Renal pelvis (tissue), 4 donors: Measurements from ENCODE around the gene SMARCA2. TPM values are rescaled to one million over a fixed set of nuclear protein-coding genes. Genes with fewer than 3 reads are reported as not detected.

Experiments used
- DNase-seq: peaks from one replicate; pipeline ENCODE4 v3.0.0-alpha.2; 2013
- polyA plus RNA-seq, 3 donors: library from polyadenylated mRNA; unstranded; fragments of 120-200 nt; gene quantifications; one replicate each; pipeline ENCODE4 v1.2.1, GENCODE V29; 2013; ENCODE audit not compliant: insufficient read length in 3 of 3

Gene SMARCA2
- polyA plus RNA-seq, 3 donors, result 75.9 to 115 (median 106) TPM

DNA sequence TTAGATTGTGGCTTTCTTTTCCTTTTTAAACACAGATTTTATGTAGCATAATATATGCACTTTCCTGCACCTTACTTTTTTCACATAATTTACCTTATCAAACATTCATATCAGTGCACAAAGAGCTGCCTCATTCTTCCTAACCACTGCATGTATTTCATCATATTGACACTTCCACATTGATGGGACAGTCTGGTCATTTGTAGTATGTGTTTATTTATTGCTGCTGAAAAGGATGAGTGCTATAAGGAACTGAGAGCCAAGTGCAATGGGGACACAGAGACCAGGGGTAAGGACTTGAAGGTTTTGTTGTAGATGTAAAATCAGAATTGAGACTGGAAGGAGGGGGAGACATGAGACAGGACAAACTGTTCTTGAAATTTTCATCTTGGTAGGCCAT, 193.8 kb downstream of the SMARCA2 start:
- no peak for DNase-seq

DNA sequence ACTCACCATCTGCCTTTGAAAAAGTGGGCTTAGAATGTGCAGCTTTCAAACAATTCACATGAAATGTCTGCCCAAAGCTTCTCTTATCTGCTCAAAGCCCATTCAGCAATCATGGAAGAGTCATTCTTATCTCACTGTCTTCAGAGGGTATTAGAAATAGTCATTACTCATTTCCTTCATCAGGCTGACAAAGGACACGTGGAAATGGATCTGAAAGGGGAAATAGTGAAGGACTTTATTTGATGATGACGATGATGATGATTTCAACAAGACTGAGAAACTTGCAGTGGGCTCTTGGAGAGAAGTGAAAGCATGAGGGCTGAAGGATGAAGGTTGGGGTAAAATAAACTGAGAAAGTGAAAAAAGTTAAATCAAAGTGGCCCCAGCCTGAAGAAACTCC, 194.3 kb downstream of the SMARCA2 start:
- DNase-seq, result no peak

DNA sequence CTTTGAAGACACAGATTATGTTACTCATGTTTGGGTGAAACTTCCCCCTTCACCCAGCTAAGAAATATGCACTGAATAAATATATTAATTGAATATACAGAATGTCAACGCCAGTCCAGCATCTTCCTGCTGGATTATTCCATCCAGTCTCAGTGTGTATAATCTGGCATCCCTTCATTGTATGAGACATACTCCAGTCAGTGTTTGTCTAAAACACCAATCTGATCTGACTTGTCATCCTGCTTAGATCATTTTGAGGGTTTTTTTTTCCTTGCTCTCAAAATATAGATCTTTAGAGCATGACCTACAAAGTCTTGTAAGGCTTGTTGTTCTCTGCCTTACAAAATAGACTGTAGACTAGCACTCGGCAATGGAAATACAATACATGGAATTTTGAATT, 195.1 kb downstream of the SMARCA2 start:
- no peak for DNase-seq

DNA sequence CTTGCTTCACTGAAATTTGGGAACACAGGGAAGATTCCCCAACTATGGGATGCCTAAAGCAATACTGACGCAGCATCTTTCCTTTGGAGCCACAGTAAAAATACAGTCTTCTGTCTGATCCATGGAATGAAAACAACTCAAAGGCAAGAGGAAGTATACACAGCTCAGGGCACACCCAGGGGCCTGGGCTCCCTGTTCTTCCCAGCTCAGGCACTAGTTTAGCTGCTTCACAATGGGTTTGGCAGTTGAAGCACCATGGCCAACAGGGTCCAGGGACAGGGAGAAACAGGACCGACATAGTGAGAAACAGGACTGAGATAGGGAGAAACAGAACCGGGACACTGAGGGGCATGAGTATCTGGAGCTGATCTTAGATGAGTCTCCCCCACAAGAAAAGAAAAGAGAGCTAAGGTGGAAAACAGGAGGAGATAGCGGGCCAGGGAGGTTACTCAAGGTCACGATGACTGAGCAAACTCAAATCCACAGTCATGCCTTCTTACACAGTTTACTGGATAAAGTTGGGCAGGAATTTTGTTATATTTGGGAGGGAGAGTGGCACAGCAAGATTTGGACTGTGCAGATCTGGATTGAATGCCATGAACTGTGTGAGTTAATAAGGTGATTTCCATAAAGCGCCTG, 198.8 kb downstream of the SMARCA2 start:
- DNase-seq, result no peak

DNA sequence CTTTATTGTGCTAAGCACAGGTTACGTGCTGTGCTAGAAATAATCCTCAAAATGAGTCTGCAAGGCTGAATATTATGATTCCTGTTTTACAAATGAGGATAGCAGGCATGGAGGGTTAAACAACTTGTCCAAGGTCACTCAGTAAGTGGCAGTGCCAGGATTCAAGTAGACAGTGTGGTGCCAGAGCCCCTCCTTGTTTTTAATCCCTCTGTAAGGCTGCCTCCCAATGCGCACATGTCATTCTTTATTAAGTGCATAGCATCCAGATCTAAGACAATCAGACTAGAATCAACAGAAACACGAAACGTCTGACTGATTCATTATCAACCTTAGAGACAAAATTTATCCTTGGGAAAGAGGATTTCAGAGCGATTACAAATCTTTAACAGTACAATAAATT, 199.6 kb downstream of the SMARCA2 start:
- DNase-seq, result no peak

DNA sequence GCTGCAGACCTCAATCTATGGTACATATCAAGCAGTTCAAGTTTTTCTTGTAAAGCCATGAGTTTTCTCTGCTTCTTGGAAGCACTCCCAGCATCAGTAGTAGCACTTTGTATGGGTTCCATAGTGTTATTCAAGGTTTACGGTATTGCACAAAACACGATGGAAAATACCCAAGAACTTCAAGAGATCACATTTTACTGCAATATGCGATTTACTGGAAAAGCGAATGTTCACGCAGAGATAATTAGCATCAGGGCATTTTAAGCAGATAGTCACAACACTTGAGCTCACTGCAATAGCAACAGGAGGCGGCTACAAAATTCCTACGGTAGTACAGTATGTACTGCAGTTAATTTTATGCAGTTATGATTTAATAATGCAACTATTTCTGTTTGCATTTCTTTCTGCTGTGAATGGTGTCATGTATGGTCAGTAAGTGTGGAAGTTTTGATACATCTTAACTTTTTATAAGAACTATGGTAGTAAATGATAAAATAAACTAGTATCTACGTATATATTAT, 200.8 kb downstream of the SMARCA2 start:
- no peak for DNase-seq

DNA sequence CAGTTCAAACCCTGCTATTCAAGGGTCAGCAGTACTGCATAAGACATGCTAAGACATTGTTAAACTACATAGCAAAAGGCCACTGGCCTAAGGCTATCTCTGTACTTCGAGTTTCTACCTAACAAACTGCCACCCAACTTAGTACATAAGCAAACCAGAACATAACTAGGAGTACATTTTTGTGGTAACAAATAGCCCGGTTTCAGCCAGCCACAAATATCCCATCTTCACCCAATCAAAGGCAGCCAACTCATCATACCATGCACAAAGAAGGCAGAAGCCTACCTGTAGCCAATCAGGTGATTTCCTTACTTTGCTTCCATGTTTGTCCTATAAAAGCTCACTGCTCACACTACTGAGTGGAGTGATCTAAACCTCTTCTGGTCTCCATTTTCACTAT, 201.4 kb downstream of the SMARCA2 start:
- no peak for DNase-seq

DNA sequence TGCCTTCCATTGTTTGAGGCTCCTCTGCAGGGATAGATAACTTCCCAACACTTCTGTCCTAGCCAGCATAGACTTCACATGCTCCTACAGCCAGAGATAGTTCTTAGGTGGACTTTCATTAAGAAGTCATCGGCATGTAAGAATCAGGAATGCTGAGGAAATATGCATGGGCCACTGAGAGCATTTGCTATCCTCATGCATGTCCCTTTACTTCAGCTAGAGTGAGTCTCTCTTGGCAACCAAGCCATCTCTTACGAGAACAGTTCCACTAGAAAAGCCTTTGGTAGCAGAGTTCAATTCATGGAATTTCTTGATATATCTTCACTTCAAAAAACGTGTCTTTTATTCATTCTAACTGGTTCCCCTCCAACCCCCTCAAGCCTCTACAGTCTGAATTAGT, 202.4 kb downstream of the SMARCA2 start:
- DNase-seq, result no peak

DNA sequence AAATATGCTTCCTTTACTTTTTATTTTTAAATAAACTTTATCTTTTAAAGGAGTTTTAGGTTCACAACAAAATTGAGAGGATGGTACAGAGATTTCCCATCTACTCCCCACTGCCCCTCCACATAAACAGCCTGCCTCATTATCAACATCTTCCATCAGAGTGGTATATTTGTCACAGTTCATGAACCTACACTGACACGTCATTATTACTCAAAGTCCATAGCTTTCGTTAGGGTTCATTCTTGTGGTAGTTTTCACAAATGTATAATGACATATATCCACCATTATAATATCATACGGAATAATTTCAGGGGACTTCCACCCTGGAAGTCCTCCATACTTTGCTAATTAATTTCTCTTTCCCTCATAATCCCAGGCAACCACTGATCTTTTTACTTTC, 204.9 kb downstream of the SMARCA2 start:
- no peak for DNase-seq

DNA sequence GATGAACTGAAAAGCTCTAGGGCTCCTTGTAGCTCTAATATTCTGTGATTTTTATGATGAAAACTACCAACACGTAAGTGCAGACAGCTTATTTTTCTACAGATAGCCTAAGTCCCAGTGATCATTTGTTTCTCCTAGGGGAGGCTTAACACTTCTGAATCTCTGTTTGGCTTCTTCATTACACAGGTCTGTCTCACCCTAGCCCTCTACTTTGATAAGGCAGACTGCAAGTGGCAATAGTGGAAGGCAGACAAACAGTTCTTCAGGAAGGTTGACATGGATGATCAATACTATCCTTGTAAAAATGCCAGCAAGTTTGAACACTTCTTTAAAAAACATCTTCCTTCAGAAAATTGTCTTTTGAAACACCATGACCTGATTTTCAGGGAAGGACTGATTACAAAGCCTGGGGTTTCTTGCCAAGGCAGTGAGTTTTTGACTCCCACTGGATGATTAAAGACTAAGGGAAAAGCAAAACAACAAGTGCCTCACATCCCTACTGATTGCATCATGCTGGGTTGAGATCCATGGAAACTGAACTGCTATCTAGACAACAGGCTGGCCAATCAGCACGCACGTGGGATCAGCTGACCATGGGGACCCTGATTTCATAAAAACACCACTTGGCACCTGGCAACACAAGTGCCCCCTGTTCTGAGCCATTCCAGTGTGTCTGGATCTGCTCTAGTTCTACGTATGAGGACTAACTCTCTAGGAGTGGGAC, 212.2 kb downstream of the SMARCA2 start:
- no peak for DNase-seq

DNA sequence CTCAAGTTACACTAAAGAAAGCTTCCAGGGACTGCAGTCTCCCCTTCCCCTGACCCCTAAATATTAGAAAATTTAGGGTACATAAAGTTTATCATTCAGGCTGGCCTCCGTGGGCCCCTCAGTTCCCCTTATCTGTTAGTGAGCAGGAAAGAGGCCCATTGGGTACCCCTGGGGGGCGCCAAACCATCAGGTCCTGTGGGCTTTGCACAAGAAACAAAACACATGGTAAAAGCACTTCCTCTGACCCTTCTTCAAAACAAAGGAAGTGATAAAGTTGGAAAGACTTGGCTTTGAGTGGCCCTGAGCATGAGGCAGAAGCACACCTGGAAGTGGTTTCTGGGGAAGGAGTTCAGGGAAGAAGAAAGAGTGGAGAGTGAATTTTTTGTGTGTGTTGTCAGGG, 213.0 kb downstream of the SMARCA2 start:
- DNase-seq, result no peak

DNA sequence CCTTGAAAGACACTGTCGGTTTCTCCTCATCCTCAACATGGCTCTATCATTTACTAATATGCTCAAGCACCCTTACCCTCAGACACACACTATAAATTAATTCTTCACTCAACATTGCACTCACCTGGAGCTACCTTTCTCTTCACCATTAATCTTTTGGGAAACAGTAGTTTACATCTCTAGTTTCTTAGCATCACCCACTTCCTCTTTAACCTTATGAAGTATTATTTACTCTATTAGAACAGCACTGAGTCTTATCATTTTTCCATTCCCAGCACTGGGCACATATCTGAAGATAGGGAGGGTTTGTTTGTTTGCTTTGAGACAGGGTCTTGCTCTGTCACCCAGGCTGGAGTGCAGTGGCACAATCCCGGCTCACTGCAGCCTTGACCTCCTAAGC, 213.5 kb downstream of the SMARCA2 start:
- no peak for DNase-seq

DNA sequence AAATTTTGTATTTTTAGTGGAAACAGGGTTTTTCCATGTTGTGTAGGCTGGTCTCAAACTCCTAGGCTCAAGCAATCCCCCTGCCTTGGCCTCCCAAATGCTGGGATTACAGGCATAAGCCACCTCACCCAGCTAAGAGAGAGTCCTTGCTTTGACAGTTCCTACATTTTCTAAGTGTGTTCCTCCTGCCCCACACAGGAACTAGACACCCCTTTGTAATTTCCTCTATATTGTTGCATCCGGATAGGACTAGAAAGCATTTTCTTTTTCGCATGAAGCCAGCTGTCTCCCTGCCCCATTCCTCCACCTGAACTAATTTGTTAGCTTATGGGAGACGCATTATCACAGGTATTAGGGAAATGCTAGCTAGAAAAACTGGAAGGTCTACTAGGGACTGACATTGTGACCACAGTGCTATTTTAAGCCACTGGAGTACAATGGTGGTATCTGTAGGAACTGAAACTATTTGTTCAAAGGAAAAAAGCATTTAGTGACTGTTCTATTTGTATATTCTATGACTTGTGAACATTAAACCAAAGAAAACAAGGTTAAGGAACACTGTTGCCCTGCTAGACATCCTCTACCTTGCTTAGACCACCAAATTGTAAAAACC, 214.1 kb downstream of the SMARCA2 start:
- DNase-seq, result no peak

DNA sequence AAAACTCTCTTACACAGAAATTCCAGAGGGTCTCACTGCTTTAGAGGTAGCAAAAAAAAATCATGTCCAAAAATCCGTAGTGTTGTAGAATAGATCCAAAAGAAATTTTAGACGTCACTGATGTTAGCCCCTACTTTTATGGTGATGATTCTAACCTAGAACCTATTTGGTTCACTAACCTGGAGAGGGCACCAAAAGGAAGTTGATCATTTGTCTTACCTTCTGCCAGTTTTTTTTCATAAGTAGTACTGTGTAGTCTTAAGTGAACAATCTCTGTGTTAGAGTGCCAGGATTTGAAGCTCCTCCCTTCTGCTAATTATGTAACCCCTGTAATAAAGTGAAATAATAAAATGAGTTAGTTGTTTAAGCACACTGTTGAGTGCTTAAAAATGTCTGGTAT, 215.2 kb downstream of the SMARCA2 start:
- no peak for DNase-seq

DNA sequence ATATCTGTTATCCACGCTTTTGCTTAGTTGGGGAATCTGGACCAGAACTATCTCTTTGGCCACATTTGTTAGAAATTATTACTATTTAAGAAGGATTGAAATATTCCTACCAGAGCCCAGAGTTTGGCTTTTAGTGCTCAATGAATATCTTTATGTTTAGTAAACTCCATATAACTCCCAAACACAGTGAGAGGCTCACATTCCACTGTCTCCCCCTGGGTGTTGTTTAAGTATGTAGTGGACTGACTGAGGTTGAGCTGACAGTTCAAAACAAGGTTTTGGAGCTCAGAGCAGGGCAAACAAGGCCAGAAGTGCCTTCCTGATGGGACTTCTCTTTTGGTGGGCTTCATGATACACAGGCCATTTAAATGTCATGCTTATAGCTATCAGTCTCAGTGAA, 216.0 kb downstream of the SMARCA2 start:
- no peak for DNase-seq

DNA sequence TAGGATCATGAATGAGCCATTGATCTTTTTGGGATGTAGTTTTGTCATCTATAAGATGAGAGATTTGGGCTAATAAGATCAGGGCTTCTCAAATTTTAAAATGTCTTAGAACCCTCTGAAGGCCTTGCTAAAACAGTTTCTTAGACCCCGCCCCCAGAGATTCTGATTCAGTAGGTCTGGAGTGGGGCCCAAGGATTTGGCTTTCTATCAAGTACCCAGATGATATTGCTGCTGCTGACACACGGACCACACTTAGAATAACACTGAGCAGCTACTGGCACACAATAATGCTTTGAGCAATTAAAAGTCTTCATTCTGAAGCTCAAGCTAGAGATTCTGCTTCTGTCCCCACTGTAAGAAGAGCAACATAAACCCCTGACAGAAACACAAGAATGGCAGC, 216.7 kb downstream of the SMARCA2 start:
- no peak for DNase-seq

DNA sequence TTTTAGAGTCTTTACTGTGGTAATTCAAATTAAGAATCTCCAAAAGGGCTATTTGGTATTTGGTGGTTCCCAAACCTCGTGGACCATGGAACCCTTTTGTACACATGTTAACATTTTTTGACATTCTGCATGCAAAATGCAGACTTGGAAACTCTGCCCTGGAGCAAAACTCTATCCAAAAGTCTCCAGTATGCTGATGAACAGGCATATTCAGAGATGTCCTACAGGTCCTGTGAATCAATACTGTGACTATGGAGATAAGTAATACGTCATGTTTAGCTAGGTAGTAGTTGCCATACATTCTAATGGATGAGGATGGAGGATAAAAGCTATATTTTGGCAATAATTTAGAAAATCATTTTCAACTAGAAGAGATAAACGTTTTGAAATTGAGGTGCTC, 218.1 kb downstream of the SMARCA2 start:
- DNase-seq, result no peak

DNA sequence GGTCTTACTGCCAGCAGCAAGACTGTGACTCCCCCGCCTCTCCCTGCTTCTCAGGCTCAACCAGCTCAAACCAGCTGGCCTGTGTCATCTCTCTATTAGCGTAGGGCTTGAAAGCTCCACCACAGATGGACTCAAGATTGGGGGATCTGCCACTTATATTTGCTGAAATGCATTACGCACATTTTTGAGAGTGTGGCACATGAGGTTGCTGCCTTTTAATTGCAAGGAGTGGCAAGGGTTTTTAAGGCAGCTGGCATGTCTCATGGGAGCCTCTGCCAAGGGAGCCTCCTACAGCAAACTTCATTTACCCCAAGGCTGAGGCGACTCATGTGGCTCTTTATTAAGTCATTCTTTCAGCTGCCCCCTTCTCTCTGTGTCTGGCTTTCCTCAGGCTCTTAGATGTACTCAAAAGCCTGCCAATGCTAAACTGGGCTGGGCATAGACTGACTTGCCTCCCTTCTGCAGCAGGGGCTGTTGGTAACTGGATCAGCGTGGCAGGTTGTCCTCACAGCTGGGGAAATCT, 219.3 kb downstream of the SMARCA2 start:
- peak; percentile 68 for DNase-seq

DNA sequence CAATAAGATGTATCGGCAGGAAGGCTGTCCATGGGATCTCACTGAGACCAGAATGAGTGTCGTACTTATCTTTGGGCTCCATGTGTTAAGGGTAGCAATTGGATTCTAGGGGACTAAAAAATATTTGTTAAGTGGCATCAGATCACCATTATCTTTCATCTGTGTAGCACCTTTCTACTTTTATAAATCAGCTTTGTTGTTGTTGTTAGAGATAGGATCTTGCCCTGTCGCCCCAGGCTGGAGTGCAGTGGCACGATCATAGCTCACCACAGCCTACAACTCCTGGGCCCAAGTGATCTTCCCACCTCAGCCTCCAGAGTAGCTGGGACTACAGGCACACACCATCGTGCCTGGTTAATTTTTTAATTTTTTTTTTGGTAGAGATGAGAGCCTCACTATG, 220.5 kb downstream of the SMARCA2 start:
- no peak for DNase-seq

DNA sequence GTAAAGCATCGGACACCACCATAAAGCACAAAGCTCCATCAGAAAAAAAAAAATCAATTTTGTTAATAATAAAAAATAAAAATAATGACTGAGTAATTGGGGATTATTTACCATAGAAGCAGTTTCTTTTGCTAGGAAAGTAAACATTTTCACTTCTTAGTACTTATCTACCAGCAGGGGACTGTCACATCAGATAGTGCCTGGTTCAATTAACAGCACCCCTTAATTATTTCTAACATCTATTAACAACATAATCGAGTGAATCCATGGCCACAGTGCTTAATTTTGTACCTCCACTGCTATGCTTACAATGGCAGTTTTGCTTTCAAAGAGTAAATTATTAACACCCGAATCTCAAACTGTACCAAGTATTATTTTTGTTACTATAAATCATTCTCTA, 221.7 kb downstream of the SMARCA2 start:
- no peak for DNase-seq

DNA sequence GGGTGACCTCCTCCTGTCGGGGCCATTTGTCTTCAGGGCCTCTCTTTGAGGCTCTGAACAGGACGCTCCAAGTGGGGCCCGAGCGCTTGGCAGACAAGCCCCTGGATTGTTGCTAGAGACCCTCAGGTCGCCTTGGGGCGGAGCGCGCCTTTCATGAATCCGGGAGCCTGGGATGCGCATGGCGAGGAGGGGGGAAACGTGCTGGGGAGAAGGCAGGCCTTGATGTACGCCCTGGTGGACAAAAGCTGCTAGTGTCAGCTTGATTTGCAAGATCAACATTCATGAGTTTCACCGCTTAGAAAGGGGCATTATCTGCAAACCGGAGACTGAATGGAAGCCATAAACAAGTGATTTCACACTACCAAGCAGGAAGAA, 226.3 kb downstream of the SMARCA2 start:
- peak; percentile 86 for DNase-seq

DNA sequence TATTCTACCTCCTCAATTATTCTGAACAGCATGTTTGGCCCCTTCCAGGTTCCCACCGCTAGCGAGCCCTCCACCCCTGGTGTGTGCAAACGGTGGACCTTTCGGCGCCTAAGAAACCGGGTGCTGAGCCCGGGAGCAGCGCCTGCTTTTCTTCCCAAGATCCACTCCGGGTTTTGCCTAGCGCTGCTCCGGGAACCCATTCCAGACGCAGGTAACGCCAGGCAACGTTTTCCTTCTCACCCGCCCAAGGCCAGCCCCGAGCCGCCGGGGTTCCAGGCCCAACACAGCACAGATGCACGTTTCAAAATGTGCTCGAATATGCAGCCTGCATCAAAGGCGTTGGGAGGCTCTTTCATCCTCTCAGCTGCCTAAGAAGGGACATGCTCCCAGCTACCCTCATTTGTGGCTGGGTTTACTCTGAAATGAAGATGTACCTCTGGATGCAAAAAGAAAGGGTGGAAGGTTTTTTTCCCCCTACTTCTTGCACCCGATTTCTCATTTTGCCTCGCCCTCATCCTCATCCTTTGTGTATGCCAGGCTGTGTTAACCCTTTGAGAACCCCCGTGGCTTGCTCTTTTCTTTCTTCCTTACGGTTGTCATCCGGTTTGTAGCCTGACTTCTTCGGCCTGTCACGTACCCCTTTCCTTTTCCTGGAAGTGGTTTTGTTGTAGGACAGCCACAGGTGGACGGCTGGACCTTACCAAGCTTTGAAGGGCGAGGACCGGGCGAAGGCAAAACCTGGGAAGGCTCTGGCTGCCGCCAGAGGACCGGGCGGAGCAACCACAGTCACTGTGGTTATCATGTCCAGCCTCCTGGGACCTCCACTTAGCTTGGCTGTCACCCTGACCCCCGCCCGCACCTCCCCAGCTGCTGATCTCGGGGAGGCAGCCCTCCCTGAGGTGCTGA, 226.9 kb downstream of the SMARCA2 start:
- DNase-seq, result peak; percentile 93
